ENCODE results near the gene PCLO.
"Not testable (repeated sequence)": the region's sequence is repeated elsewhere in the genome, so short reads cannot be mapped to it uniquely, and the experiment has no call there.

The PCLO gene

GRCh38 chr7:83036130-83036529 is 126.6 kb downstream of the PCLO start:
- FAIRE-seq: no peak

- FAIRE-seq: no peak
These were observed 130.5 kb downstream of the PCLO start for GRCh38 chr7:83032195-83032594.

GRCh38 chr7:83023817-83024665 is 138.6 kb downstream of the PCLO start:
- not testable (repeated sequence) for FAIRE-seq

- FAIRE-seq: no peak
These were observed 141.7 kb downstream of the PCLO start for GRCh38 chr7:83021032-83021431.

- no peak for FAIRE-seq
These were observed 142.5 kb downstream of the PCLO start for GRCh38 chr7:83020161-83020560.

- FAIRE-seq: no peak
These were observed 146.8 kb downstream of the PCLO start for GRCh38 chr7:83015916-83016315.

- no peak for FAIRE-seq
These were observed 148.1 kb downstream of the PCLO start for GRCh38 chr7:83014546-83014945.

GRCh38 chr7:83011954-83012353 is 150.7 kb downstream of the PCLO start:
- peak; percentile 66 for FAIRE-seq

- no peak for FAIRE-seq
These were observed 157.3 kb downstream of the PCLO start for GRCh38 chr7:83005410-83005809.

- FAIRE-seq: no peak
These were observed 161.2 kb downstream of the PCLO start for GRCh38 chr7:83001362-83002040.

GRCh38 chr7:82998436-82998835 is 164.2 kb downstream of the PCLO start:
- peak; percentile 13 for FAIRE-seq

GRCh38 chr7:82985144-82985802 is 177.4 kb downstream of the PCLO start:
- FAIRE-seq: no peak

GRCh38 chr7:82980130-82980788 is 182.4 kb downstream of the PCLO start:
- no peak for FAIRE-seq

GRCh38 chr7:82975811-82976468 is 186.7 kb downstream of the PCLO start:
- FAIRE-seq: no peak

GRCh38 chr7:82972135-82972534 is 190.5 kb downstream of the PCLO start:
- peak; percentile 49 for FAIRE-seq

GRCh38 chr7:82965088-82966036 is 197.3 kb downstream of the PCLO start:
- peak; percentile 9 for FAIRE-seq

GRCh38 chr7:82964150-82964882 is 198.4 kb downstream of the PCLO start:
- FAIRE-seq: no peak

GRCh38 chr7:82961240-82961639 is 201.4 kb downstream of the PCLO start:
- FAIRE-seq: no peak

- FAIRE-seq: no peak
These were observed 203.2 kb downstream of the PCLO start for GRCh38 chr7:82959528-82959927.

- FAIRE-seq: no peak
These were observed 205.2 kb downstream of the PCLO start for GRCh38 chr7:82957521-82957920.
